NB4 (cell line): ENCODE data around the gene MRRF.

ENCODE experiments used
- CTCF ChIP-seq: IDR thresholded peaks from one replicate; pipeline ENCODE4 v1.5.1; 2012; ENCODE audit warnings: low read depth, low read length
- MYC ChIP-seq: IDR thresholded peaks from 2 replicates; pipeline ENCODE4 v1.6.1; 2011; ENCODE audit warnings: low read depth, low read length
- POLR2A ChIP-seq: IDR thresholded peaks from 2 replicates; pipeline ENCODE4 v1.6.1; 2011; ENCODE audit warnings: mild to moderate bottlenecking; ENCODE audit not compliant: insufficient read length; ENCODE audit errors: extremely low read depth

- no peak for TF ChIP-seq POLR2A
- TF ChIP-seq CTCF: no peak
- no peak for TF ChIP-seq MYC
These were observed 96.2 kb downstream of the MRRF start for GRCh38 chr9:122360891-122361290.
